Measurements from ENCODE around the gene EFNA4. TPM values are rescaled to one million over a fixed set of nuclear protein-coding genes. Genes with fewer than 3 reads are reported as not detected.
A peak's percentile ranks its signal among the peaks of the same experiment; 100 is the strongest.

The EFNA4 gene
- total and polyA plus RNA-seq, 9 of the 15 experiments (the other 6 are each of a cell fraction or from before 2014, with no cell fraction given): 0.68 to 7.4 (median 6.1) TPM

GRCh38 chr1:155052439-155053395 is 10.8 kb upstream of the EFNA4 start (continued):
- TF ChIP-seq ZBTB1 (CRISPR knock-in tag; IDR thresholded peaks at IDR 0.05; ENCODE audit: borderline replicate concordance, low read depth) (no peak), TEAD1 (CRISPR knock-in tag; IDR thresholded peaks at IDR 0.05) (no peak), NFIC (IDR thresholded peaks at IDR 0.05) (peak; percentile 27; the same call in 1 of the 2 replicates), MAX (CRISPR knock-in tag; IDR thresholded peaks at IDR 0.05) (peak; percentile 29; the same call in 1 of the 2 replicates), SOX6 (IDR thresholded peaks at IDR 0.05) (no peak), HNRNPK (IDR thresholded peaks at IDR 0.05; ENCODE audit: low read depth, low read length, poor library complexity, severe bottlenecking) (no peak), ZNF584 (CRISPR knock-in tag; IDR thresholded peaks at IDR 0.05; ENCODE audit: low read depth) (no peak), ARID2 (IDR thresholded peaks at IDR 0.05) (no peak), ARID1B (IDR thresholded peaks at IDR 0.05) (0 out of 2 replicates have a peak, but pooled peaks have one; percentile 21), KDM2B (CRISPR knock-in tag; IDR thresholded peaks at IDR 0.05) (no peak), CTCF (IDR thresholded peaks at IDR 0.05 in 2 of 3, conservative IDR thresholded peaks at IDR 0.05 in 1 of 3; ENCODE audit: insufficient read depth in 2 of 3, low read depth in 1 of 3, low read length in 3 of 3) (peak; percentile 24 to 37 (median 36); a peak in 4 of 6 replicates), TFE3 (CRISPR knock-in tag; IDR thresholded peaks at IDR 0.05) (no peak), TAL1 (IDR thresholded peaks at IDR 0.05) (peak; percentile 49; the same call in 1 of the 2 replicates), ZFPM2 (CRISPR knock-in tag; IDR thresholded peaks at IDR 0.05) (no peak), CBFA2T2 (conservative IDR thresholded peaks at IDR 0.05) (peak; percentile 72), ZNF436 (CRISPR knock-in tag; IDR thresholded peaks at IDR 0.05) (no peak), TCF3 (CRISPR knock-in tag; IDR thresholded peaks at IDR 0.05) (peak; percentile 51), NCOA4 (IDR thresholded peaks at IDR 0.05; ENCODE audit: partially characterized antibody) (no peak), ZBTB9 (CRISPR knock-in tag; IDR thresholded peaks at IDR 0.05) (no peak), ZEB2 (IDR thresholded peaks at IDR 0.05) (peak; percentile 90), POLR2B (IDR thresholded peaks at IDR 0.05; ENCODE audit: low read depth, partially characterized antibody) (no peak), ZNF699 (CRISPR knock-in tag; IDR thresholded peaks at IDR 0.05; ENCODE audit: insufficient replicate concordance) (no peak)

All from K562 (cell line).